ENCODE results near the gene WT1. TPM values are rescaled to one million over a fixed set of nuclear protein-coding genes. Genes with fewer than 3 reads are reported as not detected.
A peak's percentile ranks its signal among the peaks of the same experiment; 100 is the strongest.

WT1 gene
- total and polyA plus RNA-seq, 4 donors = 0.11 to 2.2 (median 1.2) TPM

- Histone ChIP-seq H3K4me3 (ENCODE audit: low read depth, low read length) (no peak overlapping the region), H3K9me3 (ENCODE audit: control insufficient read depth, insufficient read depth, low read length) (no peaks in the 10 kb centered on the region), H3K27me3 (ENCODE audit: control insufficient read depth, insufficient read depth, low read length) (peaks cover 34% of the 10 kb centered on the region), H3K27ac (ENCODE audit: low read depth, low read length) (no peak overlapping the region), H3K4me1 (ENCODE audit: control insufficient read depth, insufficient read depth, low read length) (no peaks in the 10 kb centered on the region), H3K36me3 (ENCODE audit: control insufficient read depth, insufficient read depth, low read length) (no peaks in the 10 kb centered on the region)
- 100% methylated on average over 1 of the region's 3 CpGs for WGBS (ENCODE audit: insufficient coverage)
- no peak for DNase-seq (ENCODE audit: low read depth in 4 of 6, low spot score in 6 of 6)
Observed at GRCh38 chr11:32417806-32418205, 17.5 kb downstream of the WT1 start.

- Histone ChIP-seq H3K36me3 (ENCODE audit: control insufficient read depth, insufficient read depth, low read length) (no peaks in the 10 kb centered on the region), H3K9me3 (ENCODE audit: control insufficient read depth, insufficient read depth, low read length) (no peaks in the 10 kb centered on the region), H3K27me3 (ENCODE audit: control insufficient read depth, insufficient read depth, low read length) (peaks cover 28% of the 10 kb centered on the region), H3K4me1 (ENCODE audit: control insufficient read depth, insufficient read depth, low read length) (no peaks in the 10 kb centered on the region), H3K4me3 (ENCODE audit: low read depth, low read length) (no peak overlapping the region), H3K27ac (ENCODE audit: low read depth, low read length) (no peak overlapping the region)
- DNase-seq (ENCODE audit: low read depth in 4 of 6, low spot score in 6 of 6) = no peak
- WGBS (ENCODE audit: insufficient coverage) = 95% methylated on average over 2 of the region's 4 CpGs
Observed at GRCh38 chr11:32416301-32416700, 19.0 kb downstream of the WT1 start.

GRCh38 chr11:32414925-32415324 lies 20.4 kb downstream of the WT1 start:
- WGBS (ENCODE audit: insufficient coverage) = no CpG with 5 or more reads among the region's 2 CpGs

GRCh38 chr11:32411942-32412615 lies 23.3 kb downstream of the WT1 start:
- no peaks in the 10 kb centered on the region for H3K4me1 ChIP-seq (ENCODE audit: control insufficient read depth, insufficient read depth, low read length)
- H3K4me3 ChIP-seq (ENCODE audit: low read depth, low read length) = no peak overlapping the region
- DNase-seq (ENCODE audit: low read depth in 4 of 6, low spot score in 6 of 6) = no peak
- H3K36me3 ChIP-seq (ENCODE audit: control insufficient read depth, insufficient read depth, low read length) = no peaks in the 10 kb centered on the region
- WGBS (ENCODE audit: insufficient coverage) = 77% methylated on average over 8 of the region's 12 CpGs
- no peaks in the 10 kb centered on the region for H3K9me3 ChIP-seq (ENCODE audit: control insufficient read depth, insufficient read depth, low read length)
- peaks cover 10% of the 10 kb centered on the region for H3K27me3 ChIP-seq (ENCODE audit: control insufficient read depth, insufficient read depth, low read length)
- no peak overlapping the region for H3K27ac ChIP-seq (ENCODE audit: low read depth, low read length)

More at GRCh38 chr11:32414925-32415324, 20.4 kb downstream of the WT1 start:
- H3K9me3 ChIP-seq (ENCODE audit: control insufficient read depth, insufficient read depth, low read length) = no peaks in the 10 kb centered on the region
- no peak overlapping the region for H3K27ac ChIP-seq (ENCODE audit: low read depth, low read length)
- H3K4me3 ChIP-seq (ENCODE audit: low read depth, low read length) = no peak overlapping the region
- peaks cover 21% of the 10 kb centered on the region for H3K27me3 ChIP-seq (ENCODE audit: control insufficient read depth, insufficient read depth, low read length)
- no peaks in the 10 kb centered on the region for H3K4me1 ChIP-seq (ENCODE audit: control insufficient read depth, insufficient read depth, low read length)
- DNase-seq (ENCODE audit: low read depth in 4 of 6, low spot score in 6 of 6) = no peak
- H3K36me3 ChIP-seq (ENCODE audit: control insufficient read depth, insufficient read depth, low read length) = no peaks in the 10 kb centered on the region

- Histone ChIP-seq H3K27ac (ENCODE audit: low read depth, low read length) (no peak overlapping the region), H3K4me1 (ENCODE audit: control insufficient read depth, insufficient read depth, low read length) (no peaks in the 10 kb centered on the region), H3K4me3 (ENCODE audit: low read depth, low read length) (no peak overlapping the region), H3K27me3 (ENCODE audit: control insufficient read depth, insufficient read depth, low read length) (peaks cover 3% of the 10 kb centered on the region), H3K36me3 (ENCODE audit: control insufficient read depth, insufficient read depth, low read length) (no peaks in the 10 kb centered on the region), H3K9me3 (ENCODE audit: control insufficient read depth, insufficient read depth, low read length) (no peaks in the 10 kb centered on the region)
- WGBS (ENCODE audit: insufficient coverage) = no CpG with 5 or more reads among the region's 4 CpGs
- DNase-seq (ENCODE audit: low read depth in 4 of 6, low spot score in 6 of 6) = no peak
Observed at GRCh38 chr11:32405592-32405991, 29.7 kb downstream of the WT1 start.

- no peaks in the 10 kb centered on the region for H3K36me3 ChIP-seq (ENCODE audit: control insufficient read depth, insufficient read depth, low read length)
- 100% methylated on average over 1 of the region's 2 CpGs for WGBS (ENCODE audit: insufficient coverage)
- no peak for DNase-seq (ENCODE audit: low read depth in 4 of 6, low spot score in 6 of 6)
- H3K27ac ChIP-seq (ENCODE audit: low read depth, low read length) = no peak overlapping the region
- no peak overlapping the region for H3K4me3 ChIP-seq (ENCODE audit: low read depth, low read length)
- H3K4me1 ChIP-seq (ENCODE audit: control insufficient read depth, insufficient read depth, low read length) = no peaks in the 10 kb centered on the region
- no peaks in the 10 kb centered on the region for H3K9me3 ChIP-seq (ENCODE audit: control insufficient read depth, insufficient read depth, low read length)
- H3K27me3 ChIP-seq (ENCODE audit: control insufficient read depth, insufficient read depth, low read length) = peaks cover 11% of the 10 kb centered on the region
Observed at GRCh38 chr11:32402836-32403235, 32.5 kb downstream of the WT1 start.

GRCh38 chr11:32400670-32401369 lies 34.5 kb downstream of the WT1 start:
- no peaks in the 10 kb centered on the region for H3K4me1 ChIP-seq (ENCODE audit: control insufficient read depth, insufficient read depth, low read length)
- no peak for DNase-seq (ENCODE audit: low read depth in 4 of 6, low spot score in 6 of 6)
- no peaks in the 10 kb centered on the region for H3K36me3 ChIP-seq (ENCODE audit: control insufficient read depth, insufficient read depth, low read length)
- H3K9me3 ChIP-seq (ENCODE audit: control insufficient read depth, insufficient read depth, low read length) = no peaks in the 10 kb centered on the region
- no peak overlapping the region for H3K27ac ChIP-seq (ENCODE audit: low read depth, low read length)
- peaks cover 11% of the 10 kb centered on the region for H3K27me3 ChIP-seq (ENCODE audit: control insufficient read depth, insufficient read depth, low read length)
- H3K4me3 ChIP-seq (ENCODE audit: low read depth, low read length) = no peak overlapping the region
- WGBS (ENCODE audit: insufficient coverage) = 90% methylated on average over 2 of the region's 5 CpGs

- 41% methylated on average over 16 of the region's 16 CpGs for WGBS (ENCODE audit: insufficient coverage)
- Histone ChIP-seq H3K4me1 (ENCODE audit: control insufficient read depth, insufficient read depth, low read length) (no peaks in the 10 kb centered on the region), H3K27ac (ENCODE audit: low read depth, low read length) (no peak overlapping the region), H3K4me3 (ENCODE audit: low read depth, low read length) (no peak overlapping the region), H3K27me3 (ENCODE audit: control insufficient read depth, insufficient read depth, low read length) (peaks cover 11% of the 10 kb centered on the region), H3K9me3 (ENCODE audit: control insufficient read depth, insufficient read depth, low read length) (no peaks in the 10 kb centered on the region), H3K36me3 (ENCODE audit: control insufficient read depth, insufficient read depth, low read length) (no peaks in the 10 kb centered on the region)
- peak in 1 of 6 donors; percentile 11 for DNase-seq (ENCODE audit: low read depth in 4 of 6, low spot score in 6 of 6)
Observed at GRCh38 chr11:32400196-32400595, 35.1 kb downstream of the WT1 start.

- no peaks in the 10 kb centered on the region for H3K36me3 ChIP-seq (ENCODE audit: control insufficient read depth, insufficient read depth, low read length)
- no peak overlapping the region for H3K27ac ChIP-seq (ENCODE audit: low read depth, low read length)
- 78% methylated on average over 2 of the region's 4 CpGs for WGBS (ENCODE audit: insufficient coverage)
- H3K4me3 ChIP-seq (ENCODE audit: low read depth, low read length) = no peak overlapping the region
- H3K4me1 ChIP-seq (ENCODE audit: control insufficient read depth, insufficient read depth, low read length) = no peaks in the 10 kb centered on the region
- no peak for DNase-seq (ENCODE audit: low read depth in 4 of 6, low spot score in 6 of 6)
- H3K27me3 ChIP-seq (ENCODE audit: control insufficient read depth, insufficient read depth, low read length) = peaks cover 11% of the 10 kb centered on the region
- no peaks in the 10 kb centered on the region for H3K9me3 ChIP-seq (ENCODE audit: control insufficient read depth, insufficient read depth, low read length)
Observed at GRCh38 chr11:32396991-32397390, 38.3 kb downstream of the WT1 start.

- no peaks in the 10 kb centered on the region for H3K9me3 ChIP-seq (ENCODE audit: control insufficient read depth, insufficient read depth, low read length)
- no peak for DNase-seq (ENCODE audit: low read depth in 4 of 6, low spot score in 6 of 6)
- WGBS (ENCODE audit: insufficient coverage) = 88% methylated on average over 4 of the region's 7 CpGs
Observed at GRCh38 chr11:32396331-32396730, 39.0 kb downstream of the WT1 start.

More at GRCh38 chr11:32396331-32396730, 39.0 kb downstream of the WT1 start:
- no peak overlapping the region for H3K27ac ChIP-seq (ENCODE audit: low read depth, low read length)
- H3K36me3 ChIP-seq (ENCODE audit: control insufficient read depth, insufficient read depth, low read length) = no peaks in the 10 kb centered on the region
- H3K27me3 ChIP-seq (ENCODE audit: control insufficient read depth, insufficient read depth, low read length) = peaks cover 11% of the 10 kb centered on the region
- no peaks in the 10 kb centered on the region for H3K4me1 ChIP-seq (ENCODE audit: control insufficient read depth, insufficient read depth, low read length)
- no peak overlapping the region for H3K4me3 ChIP-seq (ENCODE audit: low read depth, low read length)
